ENCODE results near the gene PADI6.
"Not testable (repeated sequence)": the region's sequence is repeated elsewhere in the genome, so short reads cannot be mapped to it uniquely, and the experiment has no call there.

The PADI6 gene

GRCh38 chr1:17371896-17372295, at the start of gene PADI6:
TSS of gene PADI6 (plus strand) at chr1:17372196. CDS start at chr1:17372246, 50 bp downstream.
- no peak for DNase-seq

DNA sequence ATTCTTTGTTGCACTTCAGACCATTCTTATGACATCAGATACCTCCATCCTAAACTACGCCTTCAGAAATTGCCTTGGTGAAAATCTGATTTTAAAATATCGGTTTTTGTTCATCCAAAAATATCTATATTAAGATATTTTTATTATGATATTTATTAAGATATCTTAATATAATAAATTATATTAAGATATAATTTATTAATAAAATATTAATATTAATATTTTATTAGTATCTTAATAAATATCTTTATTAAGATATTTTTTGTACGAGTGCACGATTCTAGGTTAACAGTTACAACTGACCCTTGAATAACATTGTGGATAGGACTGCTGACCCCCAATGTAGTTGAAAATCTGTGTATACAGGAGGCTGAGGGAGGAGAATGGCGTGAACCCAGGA, 43.1 kb upstream of the PADI6 start:
- DNase-seq = no peak

- DNase-seq = no peak
Measured at GRCh38 chr1:17329610-17330009, 42.4 kb upstream of the PADI6 start.

- no peak for DNase-seq
Measured at GRCh38 chr1:17330856-17331255, 41.1 kb upstream of the PADI6 start.

- DNase-seq = no peak
Measured at GRCh38 chr1:17333081-17333480, 38.9 kb upstream of the PADI6 start.

DNA sequence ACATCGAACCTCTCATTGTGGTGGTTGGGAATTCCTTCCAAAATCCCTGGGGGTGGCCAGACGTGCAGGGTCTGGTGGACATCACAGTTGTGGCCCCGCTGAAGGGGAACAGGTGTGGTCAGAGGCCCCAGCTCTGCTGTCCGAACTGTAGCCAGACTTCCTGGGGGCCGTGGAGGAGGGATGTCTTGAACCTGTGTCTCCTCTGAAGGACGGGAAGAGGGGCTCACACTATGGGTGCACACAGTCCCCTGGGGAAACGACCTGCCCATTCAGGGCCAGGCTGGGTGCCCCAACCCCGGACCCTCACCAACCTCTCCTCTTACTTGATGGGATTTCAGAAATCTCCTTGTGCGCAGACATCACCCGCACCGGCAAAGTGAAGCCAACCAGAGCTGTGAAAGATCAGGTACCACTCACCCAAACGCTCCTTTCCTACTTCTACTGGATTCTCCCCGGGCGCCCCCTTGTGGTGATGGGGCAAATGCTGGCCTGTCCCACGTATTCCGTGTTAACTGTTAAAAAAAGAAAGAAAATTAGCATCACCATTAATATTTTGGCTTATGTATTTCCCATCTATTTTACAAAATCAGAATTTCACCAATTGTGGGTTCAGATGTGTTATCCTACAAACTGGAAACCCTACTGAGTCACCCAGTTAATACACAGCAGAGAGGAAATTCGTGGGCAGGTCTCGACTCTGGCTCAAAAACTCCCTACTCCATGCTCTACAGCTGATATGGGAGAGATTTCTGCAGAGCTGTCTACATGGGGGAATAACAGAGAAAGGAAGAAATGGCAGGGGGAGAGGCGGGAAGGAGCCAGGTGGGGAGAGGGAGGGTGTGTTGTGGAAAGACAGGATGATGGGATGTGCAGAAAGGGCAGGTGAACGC, 35.9 kb upstream of the PADI6 start:
- peak; percentile 72 for DNase-seq

DNA sequence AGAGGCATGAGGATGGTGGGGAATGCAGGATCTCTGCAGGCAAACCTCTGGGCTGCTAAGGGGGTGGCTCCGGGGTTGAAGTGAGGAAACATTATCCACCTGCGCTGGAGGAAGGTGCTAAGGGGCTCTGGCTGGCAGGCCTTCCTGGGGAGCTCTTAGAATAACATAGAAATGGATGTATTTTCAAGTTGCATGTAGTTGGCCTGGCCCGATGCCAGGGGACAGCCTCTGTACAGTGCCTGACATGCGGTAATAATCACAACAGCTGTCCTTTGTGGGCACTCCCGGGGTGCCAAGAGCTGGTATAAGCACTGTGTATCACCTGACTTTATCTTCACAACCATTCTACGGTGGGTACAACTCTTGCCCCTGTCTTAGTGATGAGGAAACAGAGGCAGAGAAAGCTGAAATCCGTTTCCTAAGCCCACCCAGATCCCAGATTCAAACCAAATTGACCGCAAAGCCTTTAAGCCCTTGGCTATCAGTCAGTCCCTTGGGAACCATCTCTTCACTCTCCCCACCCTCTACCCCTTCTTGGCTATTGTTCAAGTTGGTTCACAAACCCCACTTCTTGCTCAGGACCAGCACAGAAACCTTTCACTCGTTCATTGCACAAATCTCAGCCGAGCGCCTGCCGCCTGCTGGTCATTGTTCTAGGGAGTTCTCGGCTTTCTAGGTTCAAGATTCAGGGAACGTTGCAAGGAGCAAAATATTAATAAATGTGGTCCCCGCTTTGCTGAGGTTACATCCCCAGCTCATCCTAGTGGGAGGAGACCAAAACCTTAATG, 33.1 kb upstream of the PADI6 start:
- DNase-seq = no peak

DNA sequence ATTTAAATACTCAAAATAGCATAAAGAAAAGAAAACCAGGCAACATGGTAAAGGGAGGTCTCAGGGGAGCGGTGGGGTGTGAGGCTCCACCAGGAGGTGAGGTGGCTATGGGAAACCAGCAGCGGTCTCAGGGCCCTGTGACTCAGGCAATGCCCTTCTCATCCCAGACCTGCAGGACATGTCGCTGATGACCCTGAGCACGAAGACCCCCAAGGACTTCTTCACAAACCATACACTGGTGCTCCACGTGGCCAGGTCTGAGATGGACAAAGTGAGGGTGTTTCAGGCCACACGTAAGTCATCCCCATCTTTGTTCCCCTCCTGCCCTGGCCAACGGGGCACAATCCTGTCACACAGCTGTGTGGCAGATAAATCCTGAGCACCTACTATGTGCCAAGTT, 32.5 kb upstream of the PADI6 start:
- DNase-seq = no peak

GRCh38 chr1:17340358-17340757, 31.6 kb upstream of the PADI6 start:
- DNase-seq = no peak

GRCh38 chr1:17342014-17342441, 30.0 kb upstream of the PADI6 start:
- no peak for DNase-seq

DNA sequence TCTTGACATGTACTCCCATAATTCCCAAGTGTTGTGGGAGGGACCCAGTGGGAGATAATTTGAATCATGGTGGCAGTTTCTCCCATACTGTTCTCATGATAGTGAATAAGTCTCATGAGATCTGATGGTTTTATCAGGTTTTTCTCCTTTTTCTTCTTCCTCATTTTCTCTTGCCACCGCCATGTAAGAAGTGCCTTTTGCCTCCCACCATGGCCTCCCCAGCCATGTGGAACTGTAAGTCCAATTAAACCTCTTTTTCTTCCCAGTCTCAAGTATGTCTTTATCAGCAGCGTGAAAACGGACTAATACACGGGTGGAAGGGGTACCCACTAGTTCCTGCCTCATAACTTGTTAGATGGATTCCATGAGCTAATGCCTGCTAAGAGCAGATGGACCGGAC, 26.5 kb upstream of the PADI6 start:
- DNase-seq = not testable (repeated sequence)

- DNase-seq = no peak
Measured at GRCh38 chr1:17346046-17346789, 25.8 kb upstream of the PADI6 start.

DNA sequence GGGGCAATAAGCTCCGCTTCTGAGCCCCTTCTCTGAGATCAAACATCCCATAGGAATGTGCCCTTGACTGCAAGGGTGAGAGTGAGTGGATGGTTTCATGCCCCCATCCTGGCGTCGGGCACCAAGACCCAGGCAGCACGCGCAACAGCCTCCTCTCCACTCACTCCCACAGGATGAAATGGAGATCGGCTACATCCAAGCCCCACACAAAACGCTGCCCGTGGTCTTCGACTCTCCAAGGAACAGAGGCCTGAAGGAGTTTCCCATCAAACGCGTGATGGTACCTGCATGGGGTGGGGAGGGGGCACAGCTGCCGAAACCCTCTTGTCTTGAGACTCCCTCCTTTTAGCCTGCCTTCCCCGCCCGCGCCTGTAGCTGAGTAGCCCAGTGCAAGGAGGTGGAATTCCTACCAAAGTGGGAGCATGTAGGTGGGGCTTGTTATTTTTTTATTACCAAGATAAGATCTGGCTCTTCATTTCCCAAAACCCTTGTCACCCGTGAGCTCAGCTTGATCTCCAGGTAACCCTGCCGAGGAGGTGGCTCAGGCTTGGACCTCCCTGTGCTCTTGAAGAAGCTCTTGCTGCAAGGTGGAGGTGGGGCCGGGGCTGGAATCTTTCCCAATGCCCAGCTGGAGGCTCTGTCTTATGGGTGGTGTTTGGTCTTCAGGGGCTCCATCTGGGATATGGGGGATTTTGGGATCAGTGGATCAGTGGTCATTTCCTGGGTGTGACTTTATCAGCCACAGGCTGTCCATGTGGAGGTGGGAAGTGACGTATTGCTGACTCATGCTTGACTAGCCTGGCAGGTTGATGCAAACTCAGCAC, 24.0 kb upstream of the PADI6 start:
- DNase-seq = no peak

GRCh38 chr1:17348593-17349234, 23.3 kb upstream of the PADI6 start:
- DNase-seq = no peak

DNA sequence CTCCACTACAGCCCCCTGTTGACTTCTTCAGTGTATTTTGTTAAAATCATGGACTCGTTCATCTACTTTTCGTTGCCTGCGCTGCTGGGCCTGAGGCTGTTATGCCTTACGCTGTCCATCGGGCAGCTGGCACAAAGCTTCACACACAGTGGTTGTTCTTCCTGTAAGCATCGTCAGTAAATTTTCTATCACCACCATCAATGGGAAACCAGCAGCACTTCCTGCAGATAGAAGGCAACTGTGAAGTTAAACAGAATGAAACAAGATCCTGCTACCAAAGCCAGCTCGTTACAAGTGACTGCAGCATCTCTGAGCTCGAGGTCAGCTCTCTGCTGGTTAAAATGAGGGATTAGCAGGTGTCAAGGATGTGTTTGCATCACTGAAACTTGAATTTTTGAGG, 21.9 kb upstream of the PADI6 start:
- no peak for DNase-seq

GRCh38 chr1:17350928-17351446, 21.0 kb upstream of the PADI6 start:
- no peak for DNase-seq

DNA sequence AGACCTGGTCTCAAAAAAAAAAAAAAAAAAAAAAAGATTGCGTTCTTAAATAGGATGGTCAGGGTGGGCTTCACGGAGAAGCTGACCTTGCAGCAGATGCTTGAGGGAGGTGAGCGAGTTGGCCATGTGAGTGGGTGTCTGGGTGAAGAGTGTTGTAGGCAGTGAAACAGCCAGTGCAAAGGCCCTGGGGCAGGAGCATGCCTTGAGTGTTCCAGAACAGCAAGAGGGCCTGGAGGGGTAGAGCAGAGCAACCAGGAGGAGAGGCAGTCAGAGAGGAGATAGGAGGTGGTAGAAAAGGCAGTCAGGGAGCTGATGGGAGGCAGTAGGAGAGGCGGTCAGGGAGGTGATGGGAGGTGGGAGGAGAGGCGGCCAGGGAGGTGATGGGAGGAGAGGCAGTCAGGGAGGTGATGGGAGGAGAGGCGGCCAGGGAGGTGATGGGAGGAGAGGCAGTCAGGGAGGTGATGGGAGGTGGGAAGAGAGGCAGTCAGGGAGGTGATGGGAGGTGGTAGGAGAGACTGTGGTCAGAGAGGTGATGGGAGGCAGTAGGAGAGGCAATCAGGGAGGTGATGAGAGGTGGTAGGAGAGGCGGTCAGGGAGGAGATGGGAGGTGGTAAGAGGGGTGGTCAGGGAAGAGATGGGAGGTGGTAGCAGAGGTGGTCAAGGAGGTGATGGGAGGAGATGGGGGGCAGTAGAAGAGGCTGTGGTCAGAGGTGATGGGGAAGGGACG, 20.2 kb upstream of the PADI6 start:
- DNase-seq = no peak

- DNase-seq = no peak
Measured at GRCh38 chr1:17352419-17352909, 19.5 kb upstream of the PADI6 start.

DNA sequence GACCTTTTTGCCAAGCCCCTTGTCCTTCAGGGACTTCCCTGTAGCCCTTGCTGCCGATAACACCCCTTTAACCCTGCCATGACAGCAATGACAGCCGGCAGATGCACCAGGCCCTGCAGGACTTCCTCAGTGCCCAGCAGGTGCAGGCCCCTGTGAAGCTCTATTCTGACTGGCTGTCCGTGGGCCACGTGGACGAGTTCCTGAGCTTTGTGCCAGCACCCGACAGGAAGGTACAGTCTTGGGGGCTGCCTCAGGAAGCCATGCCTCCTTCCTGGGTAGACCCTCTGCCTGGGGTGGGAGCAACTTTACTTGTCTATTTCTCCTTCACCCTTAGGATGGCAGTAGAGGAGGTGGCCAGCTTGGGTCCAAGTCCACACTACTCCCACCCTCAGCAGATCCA, 16.1 kb upstream of the PADI6 start:
- DNase-seq = peak; percentile 27

DNA sequence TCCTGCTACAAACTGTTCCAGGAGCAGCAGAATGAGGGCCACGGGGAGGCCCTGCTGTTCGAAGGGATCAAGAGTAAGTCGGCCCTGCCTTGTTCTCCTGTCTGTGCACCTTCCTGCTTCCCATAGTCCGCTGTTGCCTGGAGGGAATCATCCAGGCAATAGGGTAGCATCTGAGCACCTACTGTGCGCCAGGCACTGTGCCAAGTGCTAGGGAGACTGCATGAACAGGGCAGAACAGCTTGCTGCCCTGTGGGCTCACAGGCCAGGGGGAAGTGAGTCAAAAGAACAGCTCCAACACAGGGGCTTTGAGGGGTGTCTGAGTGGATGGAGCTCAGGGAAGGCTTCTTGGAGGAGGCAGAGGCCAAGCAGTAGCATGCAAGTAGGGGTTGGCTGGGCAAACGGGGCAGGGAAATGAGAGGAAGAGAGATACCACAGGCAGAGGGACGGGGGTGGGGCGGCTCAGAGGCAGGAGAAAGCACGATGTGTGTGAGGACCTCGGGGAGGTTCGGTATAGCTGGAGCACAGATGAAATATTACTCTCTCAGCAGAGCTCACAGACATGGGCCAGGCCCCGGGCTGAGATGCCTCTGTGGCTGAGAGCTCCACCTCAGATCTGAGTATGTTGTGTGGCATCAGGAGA, 15.5 kb upstream of the PADI6 start:
- DNase-seq = peak; percentile 33
